Measurements from ENCODE around the gene LMTK3.

GRCh38 chr19:48511321-48511731 is 309 bp downstream of the LMTK3 start:
- TF ChIP-seq CTCF (IDR thresholded peaks at IDR 0.05) (no peak), POLR2A (IDR thresholded peaks at IDR 0.05) (no peak)
